GM12891 (cell line): Measurements from ENCODE around the gene SGTB.

Source experiments
- PAX5 ChIP-seq: IDR thresholded peaks from 2 replicates; pipeline ENCODE4 v1.6.1; 2011; ENCODE audit warnings: low read length, moderate library complexity, mild to moderate bottlenecking; ENCODE audit not compliant: insufficient read depth, severe bottlenecking
- POLR2A ChIP-seq: IDR thresholded peaks from 2 replicates; pipeline ENCODE4 v1.6.1; 2011; ENCODE audit warnings: low read depth, low read length, control low read depth
- POLR2AphosphoS5 ChIP-seq: IDR thresholded peaks from 2 replicates; pipeline ENCODE4 v1.6.1; 2011; ENCODE audit warnings: low read depth, low read length, control low read depth
- TAF1 ChIP-seq: IDR thresholded peaks from 2 replicates; pipeline ENCODE4 v1.6.1; 2011; ENCODE audit warnings: low read depth, low read length, control low read depth

GRCh38 chr5:65722575-65723403 is 880 bp upstream of the SGTB start:
- TF ChIP-seq POLR2A (no peak), PAX5 (no peak), TAF1 (no peak), POLR2AphosphoS5 (no peak)
